GM12873 (cell line): ENCODE results near the gene ATXN10.

Experiments
- TF ChIP-seq, protein P1 (sequence below): IDR thresholded peaks from 2 replicates; pipeline ENCODE4 v1.5.1; 2012; ENCODE audit warnings: low read depth, mild to moderate bottlenecking, moderate library complexity, low read length, control low read depth; ENCODE audit not compliant: insufficient read depth; ENCODE audit errors: missing control alignments

ATXN10 gene

DNA sequence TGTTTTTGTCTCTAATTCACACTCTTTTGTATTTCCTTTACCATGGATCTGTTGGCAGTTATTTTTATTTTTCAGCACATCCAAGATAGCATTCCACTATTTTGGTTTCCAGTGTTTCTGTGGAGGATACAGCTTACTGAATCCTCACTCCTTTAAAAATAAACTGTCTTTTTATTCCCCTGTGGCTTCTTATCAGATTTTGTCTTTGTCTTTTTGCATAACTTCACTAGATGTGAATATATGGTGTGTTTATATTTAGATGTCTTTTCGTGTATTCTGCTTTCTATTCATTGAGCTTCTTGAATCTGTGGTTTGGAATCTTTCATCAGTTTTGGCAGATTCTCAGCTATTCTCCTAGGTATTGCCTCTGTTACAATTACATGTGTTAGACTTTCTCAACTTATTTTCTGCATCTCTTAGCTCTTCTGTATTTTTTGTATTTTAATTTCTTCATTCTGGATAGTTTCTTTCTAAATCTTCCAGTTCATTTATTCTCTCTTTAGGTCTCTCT is 7.4 kb upstream of the ATXN10 start:
- TF ChIP-seq, protein P1, sequence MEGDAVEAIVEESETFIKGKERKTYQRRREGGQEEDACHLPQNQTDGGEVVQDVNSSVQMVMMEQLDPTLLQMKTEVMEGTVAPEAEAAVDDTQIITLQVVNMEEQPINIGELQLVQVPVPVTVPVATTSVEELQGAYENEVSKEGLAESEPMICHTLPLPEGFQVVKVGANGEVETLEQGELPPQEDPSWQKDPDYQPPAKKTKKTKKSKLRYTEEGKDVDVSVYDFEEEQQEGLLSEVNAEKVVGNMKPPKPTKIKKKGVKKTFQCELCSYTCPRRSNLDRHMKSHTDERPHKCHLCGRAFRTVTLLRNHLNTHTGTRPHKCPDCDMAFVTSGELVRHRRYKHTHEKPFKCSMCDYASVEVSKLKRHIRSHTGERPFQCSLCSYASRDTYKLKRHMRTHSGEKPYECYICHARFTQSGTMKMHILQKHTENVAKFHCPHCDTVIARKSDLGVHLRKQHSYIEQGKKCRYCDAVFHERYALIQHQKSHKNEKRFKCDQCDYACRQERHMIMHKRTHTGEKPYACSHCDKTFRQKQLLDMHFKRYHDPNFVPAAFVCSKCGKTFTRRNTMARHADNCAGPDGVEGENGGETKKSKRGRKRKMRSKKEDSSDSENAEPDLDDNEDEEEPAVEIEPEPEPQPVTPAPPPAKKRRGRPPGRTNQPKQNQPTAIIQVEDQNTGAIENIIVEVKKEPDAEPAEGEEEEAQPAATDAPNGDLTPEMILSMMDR, result no peak

DNA sequence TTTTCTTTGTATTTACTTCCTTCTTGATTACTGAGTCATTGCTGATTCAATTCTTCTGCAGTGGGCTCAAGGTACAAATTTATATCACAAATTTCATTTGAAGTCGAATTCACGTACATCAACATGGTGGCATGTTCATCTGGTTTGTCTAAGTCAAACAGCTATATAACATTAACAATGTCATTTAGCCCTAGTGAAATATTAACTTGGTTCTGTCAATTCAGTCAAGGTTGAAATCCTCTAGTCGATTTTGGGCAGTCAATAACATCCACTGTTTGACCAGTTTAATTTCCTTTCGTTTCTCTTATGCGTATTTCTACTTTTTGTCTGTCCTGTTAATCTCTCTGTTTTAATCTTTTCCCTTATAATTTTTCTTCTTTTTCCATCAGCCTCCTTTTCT is 4.1 kb upstream of the ATXN10 start:
- TF ChIP-seq, protein P1, result no peak

GRCh38 chr22:45670981-45671782 is 452 bp upstream of the ATXN10 start:
- TF ChIP-seq, protein P1, result no peak

GRCh38 chr22:45672564-45673481 is 1.2 kb downstream of the ATXN10 start:
- TF ChIP-seq, protein P1, result no peak

GRCh38 chr22:45673482-45674175 is 2.0 kb downstream of the ATXN10 start:
- TF ChIP-seq, protein P1, result no peak

DNA sequence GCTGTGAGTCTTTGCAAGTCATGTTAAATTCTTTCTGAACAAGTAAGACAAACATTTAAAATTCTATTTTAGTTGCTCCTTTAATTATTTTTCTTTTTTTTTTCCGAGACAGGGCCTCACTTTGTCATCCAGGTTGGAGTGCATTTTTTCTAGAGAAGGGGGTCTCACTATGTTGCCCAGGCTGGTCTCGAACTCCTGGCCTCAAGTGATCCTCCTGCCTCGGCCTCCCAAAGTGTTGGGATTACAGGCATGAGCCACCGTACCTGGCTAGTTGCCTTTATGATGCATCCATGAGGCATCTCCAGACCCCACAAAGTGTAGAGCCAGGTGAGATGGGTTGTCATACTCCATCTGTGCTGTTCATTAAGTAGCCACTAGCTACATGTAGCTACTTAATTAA is 4.4 kb downstream of the ATXN10 start:
- TF ChIP-seq, protein P1, result no peak

DNA sequence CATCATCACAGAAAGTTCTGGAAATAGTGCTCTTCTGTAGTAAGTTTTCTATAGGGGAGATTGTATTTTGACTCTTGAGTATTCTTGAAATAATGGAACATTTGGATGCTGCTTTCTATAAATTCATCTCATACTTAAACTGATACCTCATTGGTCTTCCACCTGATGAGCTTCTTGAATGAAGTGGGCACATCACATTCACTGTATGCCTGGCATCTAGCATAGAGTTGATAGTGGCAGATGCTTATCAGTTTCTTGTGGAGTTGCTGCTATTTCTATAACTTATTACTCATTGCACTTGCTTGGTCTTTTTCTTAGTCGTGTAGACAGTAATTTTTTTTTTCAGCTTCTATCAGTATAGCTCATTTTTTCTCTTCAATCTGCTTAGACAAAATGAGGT is 5.4 kb downstream of the ATXN10 start:
- TF ChIP-seq, protein P1, result no peak
